ENCODE measurements around the gene CTNNB1.

The CTNNB1 gene

DNA sequence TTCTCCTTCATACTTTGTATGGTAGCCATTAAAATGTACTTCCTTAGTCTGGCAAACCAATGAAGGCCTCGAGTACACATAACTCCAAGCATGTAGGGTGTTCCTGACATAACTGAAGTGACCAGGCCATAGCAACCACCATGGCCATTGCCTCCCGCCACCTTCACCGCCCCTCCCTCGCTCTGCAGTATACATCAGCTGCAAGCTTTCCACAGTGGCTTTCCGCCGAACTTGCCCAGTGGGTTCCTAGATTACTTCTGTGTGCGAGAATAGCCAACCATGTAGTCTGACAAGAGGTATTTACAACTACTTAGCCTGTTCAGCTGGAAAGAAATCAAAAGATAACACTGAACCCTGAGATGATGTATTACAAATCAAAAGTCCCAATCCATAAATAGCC lies 3.4 kb upstream of the CTNNB1 start:
- ChIA-PET CTCF (no interaction called here), POLR2A (no interaction called here)
- no peak for DNase-seq (ENCODE audit: low read depth, low spot score)
- H3K4me3 ChIP-seq (ENCODE audit: low read depth, low read length): no peak overlapping the region
- TF ChIP-seq, protein P1, sequence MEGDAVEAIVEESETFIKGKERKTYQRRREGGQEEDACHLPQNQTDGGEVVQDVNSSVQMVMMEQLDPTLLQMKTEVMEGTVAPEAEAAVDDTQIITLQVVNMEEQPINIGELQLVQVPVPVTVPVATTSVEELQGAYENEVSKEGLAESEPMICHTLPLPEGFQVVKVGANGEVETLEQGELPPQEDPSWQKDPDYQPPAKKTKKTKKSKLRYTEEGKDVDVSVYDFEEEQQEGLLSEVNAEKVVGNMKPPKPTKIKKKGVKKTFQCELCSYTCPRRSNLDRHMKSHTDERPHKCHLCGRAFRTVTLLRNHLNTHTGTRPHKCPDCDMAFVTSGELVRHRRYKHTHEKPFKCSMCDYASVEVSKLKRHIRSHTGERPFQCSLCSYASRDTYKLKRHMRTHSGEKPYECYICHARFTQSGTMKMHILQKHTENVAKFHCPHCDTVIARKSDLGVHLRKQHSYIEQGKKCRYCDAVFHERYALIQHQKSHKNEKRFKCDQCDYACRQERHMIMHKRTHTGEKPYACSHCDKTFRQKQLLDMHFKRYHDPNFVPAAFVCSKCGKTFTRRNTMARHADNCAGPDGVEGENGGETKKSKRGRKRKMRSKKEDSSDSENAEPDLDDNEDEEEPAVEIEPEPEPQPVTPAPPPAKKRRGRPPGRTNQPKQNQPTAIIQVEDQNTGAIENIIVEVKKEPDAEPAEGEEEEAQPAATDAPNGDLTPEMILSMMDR (IDR thresholded peaks at IDR 0.05; ENCODE audit: insufficient read depth, low read length, missing control alignments): no peak

DNA sequence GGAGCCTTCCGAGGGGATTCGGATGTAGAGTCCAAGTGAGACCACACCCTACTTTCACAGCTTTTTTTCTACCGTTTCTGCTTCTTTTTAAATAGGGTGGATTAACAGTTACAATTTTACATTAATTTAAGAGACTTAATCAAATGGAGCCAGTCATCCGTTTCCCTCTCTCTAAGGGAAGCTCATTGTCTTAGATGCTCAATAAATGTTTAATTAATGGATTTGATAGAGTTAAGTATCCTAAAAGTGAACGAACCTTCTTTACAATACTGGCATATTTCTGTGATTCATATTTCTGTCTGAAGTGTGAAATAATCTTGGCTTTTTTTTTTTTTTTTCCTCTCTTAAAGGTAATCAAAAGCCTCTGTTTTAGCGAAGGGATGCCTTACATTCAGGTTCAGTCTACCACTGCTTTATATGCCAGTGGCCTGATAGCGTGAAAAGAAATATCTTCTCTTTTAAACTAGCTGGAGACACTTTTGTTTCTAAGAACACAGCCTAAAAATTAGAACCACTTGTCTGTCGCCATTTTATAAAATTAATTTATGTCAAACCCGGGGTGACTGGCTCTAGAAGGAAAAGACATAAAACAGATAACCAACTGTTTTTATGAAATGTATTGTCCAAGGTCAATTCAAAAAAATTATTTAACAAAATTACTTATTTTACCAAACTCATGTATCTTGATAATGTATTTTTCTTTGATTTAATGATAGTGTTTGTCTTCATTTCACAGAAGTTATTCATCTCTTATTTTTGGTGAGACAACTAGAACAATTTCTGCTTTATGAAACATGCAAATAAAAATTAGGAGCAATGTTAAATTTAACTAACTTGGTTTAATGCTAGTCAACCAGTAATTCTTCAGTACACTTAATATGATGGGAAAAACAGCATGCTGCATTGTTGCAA lies 2.5 kb upstream of the CTNNB1 start:
- no peak for DNase-seq (ENCODE audit: low read depth, low spot score)
- no peak overlapping the region for H3K4me3 ChIP-seq (ENCODE audit: low read depth, low read length)
- POLR2A ChIA-PET: no interaction called here
- TF ChIP-seq, protein P1 (IDR thresholded peaks at IDR 0.05; ENCODE audit: insufficient read depth, low read length, missing control alignments): no peak
- CTCF ChIA-PET: no interaction called here

DNA sequence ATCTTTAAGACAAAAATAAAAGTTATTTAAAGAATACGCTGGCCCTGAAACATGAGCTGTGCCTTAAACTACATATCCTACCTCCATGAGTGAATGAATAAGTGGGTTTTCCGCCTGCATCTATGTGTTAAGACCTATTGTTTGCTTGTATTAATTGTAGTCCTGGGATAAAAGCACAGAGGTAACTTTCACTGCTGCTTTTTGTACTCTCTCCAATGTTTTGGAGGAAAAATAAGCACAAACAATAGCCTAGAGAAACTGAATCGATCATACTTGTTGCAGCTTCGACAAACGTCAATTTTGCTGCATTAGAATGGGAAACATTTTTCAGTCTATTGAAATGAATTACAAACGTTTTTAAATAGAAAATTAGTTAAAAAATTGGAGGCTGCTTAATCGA lies 1.3 kb upstream of the CTNNB1 start:
- no peak overlapping the region for H3K4me3 ChIP-seq (ENCODE audit: low read depth, low read length)
- TF ChIP-seq, protein P1 (IDR thresholded peaks at IDR 0.05; ENCODE audit: insufficient read depth, low read length, missing control alignments): no peak
- ChIA-PET POLR2A (no interaction called here), CTCF (interaction anchor here (1.0 to 1.1 kb wide), 2 partner anchors 23 to 620 kb away, joined by 3 read pairs; no protein-coding TSS in a partner anchor)
- no peak for DNase-seq (ENCODE audit: low read depth, low spot score)

DNA sequence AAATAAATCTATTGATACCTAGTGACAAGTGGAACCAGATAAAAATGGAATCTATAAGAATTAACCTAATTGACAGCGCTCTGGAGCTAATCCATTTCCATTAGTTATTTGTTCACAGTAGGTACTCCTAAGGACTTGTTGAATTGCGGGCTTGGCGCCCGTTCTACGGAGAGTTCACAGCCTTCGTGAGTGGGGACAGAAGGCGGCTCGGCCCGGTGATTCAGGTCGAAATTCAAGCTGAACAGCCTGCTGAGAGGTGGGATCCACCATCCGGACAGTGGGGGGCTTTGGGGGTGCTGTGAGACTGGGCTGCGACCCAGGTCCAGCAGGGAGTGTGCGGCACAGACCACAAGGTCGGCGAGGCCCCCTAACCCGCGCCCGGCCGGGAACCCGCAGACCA lies 779 bp upstream of the CTNNB1 start:
- TF ChIP-seq, protein P1 (IDR thresholded peaks at IDR 0.05; ENCODE audit: insufficient read depth, low read length, missing control alignments): no peak
- CTCF ChIA-PET: interaction anchor here (1.0 to 1.1 kb wide), 2 partner anchors 23 to 621 kb away, joined by 3 read pairs; no protein-coding TSS in a partner anchor
- POLR2A ChIA-PET: interaction anchor here (0.9 to 1.7 kb wide), 8 partner anchors 8 to 518 kb away, joined by 3 to 12 read pairs (median 4); no protein-coding TSS in a partner anchor
- peak overlapping the region; percentile 93 for H3K4me3 ChIP-seq (ENCODE audit: low read depth, low read length)
- DNase-seq (ENCODE audit: low read depth, low spot score): no peak

DNA sequence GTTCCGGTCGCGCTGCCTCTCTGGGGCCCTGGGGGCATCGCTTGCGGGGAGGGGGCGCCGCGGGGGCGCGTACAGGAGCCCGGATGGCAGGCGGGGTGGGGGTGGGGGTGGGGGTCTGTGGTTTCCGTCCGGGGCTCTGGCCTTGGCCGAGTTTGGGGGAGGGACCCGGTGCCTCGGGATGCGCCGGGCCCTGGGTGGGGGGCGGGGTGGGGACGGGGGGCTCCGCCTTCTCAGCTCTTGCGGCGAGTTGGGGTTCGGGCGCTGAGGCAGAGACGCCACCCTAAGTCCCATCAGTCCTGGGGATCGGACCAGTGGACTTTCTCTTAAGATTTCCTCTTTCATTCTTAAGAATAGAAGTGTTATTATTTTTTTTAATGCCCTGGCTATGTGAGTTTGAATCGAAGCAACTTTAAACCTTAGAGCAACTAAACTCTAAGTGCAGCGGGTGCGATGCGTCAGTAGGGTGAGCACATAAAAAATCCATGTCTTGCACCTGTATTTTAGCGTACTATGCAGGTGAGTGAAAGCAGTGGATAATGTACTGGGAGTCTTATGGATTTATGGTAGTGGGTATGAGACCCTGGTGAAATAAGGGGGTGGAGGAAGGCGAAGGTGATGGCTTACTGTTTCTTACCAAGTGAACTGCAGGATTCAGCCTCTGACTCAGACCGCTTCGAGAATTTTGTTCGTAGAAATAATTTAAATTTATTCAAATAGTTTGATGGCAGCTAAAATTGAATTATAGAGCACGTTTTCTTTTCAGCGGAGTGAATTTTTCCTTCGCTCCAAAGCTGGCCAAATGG lies 762 bp downstream of the CTNNB1 start:
- POLR2A ChIA-PET: interaction anchor here (0.6 to 1.7 kb wide), 24 partner anchors 8 to 743 kb away, joined by 3 to 13 read pairs (median 4); partner anchors contain the start of genes RPL14 and ZNF621
- TF ChIP-seq, protein P1 (IDR thresholded peaks at IDR 0.05; ENCODE audit: insufficient read depth, low read length, missing control alignments): no peak
- DNase-seq (ENCODE audit: low read depth, low spot score): no peak
- H3K4me3 ChIP-seq (ENCODE audit: low read depth, low read length): peak overlapping the region; percentile 93
- CTCF ChIA-PET: interaction anchor here (1.0 to 1.1 kb wide), 2 partner anchors 25 to 618 kb away, joined by 3 read pairs; no protein-coding TSS in a partner anchor
